HG03571 (cell line): Measurements from ENCODE around the gene TBX3.
"Not testable (repeated sequence)": the region's sequence is repeated elsewhere in the genome, so short reads cannot be mapped to it uniquely, and the experiment has no call there.

Experiments used
- ATAC-seq: cut with Tn5 transposase; IDR thresholded peaks from one replicate; pipeline ENCODE4 v1.9.1; 2021; ENCODE audit not compliant: unreplicated experiment

Gene TBX3

GRCh38 chr12:114684098-114684869 is at the start of gene TBX3:
TBX3 (minus strand) TSS chr12:114684175; CDS start chr12:114683200, 975 bp downstream.
- ATAC-seq = no peak

GRCh38 chr12:114732426-114733030 is 48.6 kb upstream of the TBX3 start:
- no peak for ATAC-seq

- no peak for ATAC-seq
Observed at GRCh38 chr12:114729731-114730130, 45.8 kb upstream of the TBX3 start.

GRCh38 chr12:114726092-114726710 is 42.2 kb upstream of the TBX3 start:
- ATAC-seq = no peak

GRCh38 chr12:114722176-114722575 is 38.2 kb upstream of the TBX3 start:
- ATAC-seq = not testable (repeated sequence)

- ATAC-seq = no peak
Observed at GRCh38 chr12:114721266-114721665, 37.3 kb upstream of the TBX3 start.

GRCh38 chr12:114713466-114714215 is 29.7 kb upstream of the TBX3 start:
- no peak for ATAC-seq

GRCh38 chr12:114711689-114712152 is 27.7 kb upstream of the TBX3 start:
- no peak for ATAC-seq

GRCh38 chr12:114710151-114710550 is 26.2 kb upstream of the TBX3 start:
- no peak for ATAC-seq

GRCh38 chr12:114709112-114709511 is 25.1 kb upstream of the TBX3 start:
- ATAC-seq = no peak

- not testable (repeated sequence) for ATAC-seq
Observed at GRCh38 chr12:114708598-114708997, 24.6 kb upstream of the TBX3 start.

- ATAC-seq = no peak
Observed at GRCh38 chr12:114704096-114704495, 20.1 kb upstream of the TBX3 start.

- ATAC-seq = no peak
Observed at GRCh38 chr12:114703060-114703493, 19.1 kb upstream of the TBX3 start.

GRCh38 chr12:114702462-114702861 is 18.5 kb upstream of the TBX3 start:
- ATAC-seq = no peak

GRCh38 chr12:114701553-114701952 is 17.6 kb upstream of the TBX3 start:
- no peak for ATAC-seq

GRCh38 chr12:114701104-114701414 is 17.1 kb upstream of the TBX3 start:
- ATAC-seq = no peak

GRCh38 chr12:114700392-114701103 is 16.6 kb upstream of the TBX3 start:
- ATAC-seq = no peak

- no peak for ATAC-seq
Observed at GRCh38 chr12:114698566-114699163, 14.7 kb upstream of the TBX3 start.

- ATAC-seq = no peak
Observed at GRCh38 chr12:114697741-114698565, 14.0 kb upstream of the TBX3 start.
